T-helper 9 cell (primary cell): Measurements from ENCODE around the gene WDR48.

ENCODE experiments used
- DNase-seq: peaks from one replicate; pipeline ENCODE4 v3.0.0-alpha.2; 2020

Gene WDR48

DNA sequence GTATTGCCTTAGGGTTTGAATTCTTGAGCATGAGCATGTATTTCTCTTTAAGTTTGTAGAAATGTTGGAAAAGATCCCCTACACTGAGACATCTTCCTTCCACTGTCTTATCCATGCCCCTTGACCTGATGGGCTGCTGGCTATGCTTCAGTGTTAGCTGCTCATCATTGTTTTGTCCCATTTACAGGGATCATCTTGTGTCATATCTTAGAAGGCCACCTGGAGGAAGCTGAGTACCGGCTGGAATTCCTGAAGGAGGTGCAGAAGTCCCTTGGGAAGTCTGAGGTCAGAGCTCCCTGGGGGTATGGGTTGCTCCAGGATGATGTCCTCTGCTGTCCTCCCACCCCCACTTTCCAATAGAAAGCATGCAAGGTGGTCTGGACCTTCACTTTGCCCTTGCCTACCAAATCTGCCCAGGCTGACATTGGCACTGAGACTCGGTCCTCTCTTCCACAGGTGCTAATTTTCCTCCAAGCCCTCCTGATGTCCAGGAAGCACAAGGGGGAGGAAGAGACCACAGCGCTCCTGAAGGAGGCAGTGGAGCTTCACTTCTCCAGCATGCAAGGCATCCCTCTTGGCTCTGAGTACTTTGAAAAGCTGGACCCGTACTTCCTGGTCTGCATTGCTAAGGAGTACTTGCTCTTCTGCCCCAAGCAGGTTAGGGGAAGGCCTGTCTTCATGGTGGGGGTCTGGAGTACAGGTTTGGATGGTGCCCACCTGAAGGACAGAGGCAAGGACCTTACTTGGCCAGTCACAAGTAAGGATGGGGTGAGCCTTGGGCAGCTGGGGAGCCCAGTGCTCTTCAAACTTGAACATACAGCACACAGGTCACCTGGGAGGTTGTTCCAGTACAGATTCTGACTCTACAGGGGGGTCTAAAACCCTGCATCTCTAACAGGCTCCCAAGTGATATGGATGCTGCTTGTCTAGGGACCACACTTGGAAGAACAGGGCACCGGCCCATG lies 73.3 kb downstream of the WDR48 start:
- no peak for DNase-seq

- DNase-seq: no peak
Measured at GRCh38 chr3:39125841-39126500, 74.2 kb downstream of the WDR48 start.

- no peak for DNase-seq
Measured at GRCh38 chr3:39126532-39127071, 74.8 kb downstream of the WDR48 start.

DNA sequence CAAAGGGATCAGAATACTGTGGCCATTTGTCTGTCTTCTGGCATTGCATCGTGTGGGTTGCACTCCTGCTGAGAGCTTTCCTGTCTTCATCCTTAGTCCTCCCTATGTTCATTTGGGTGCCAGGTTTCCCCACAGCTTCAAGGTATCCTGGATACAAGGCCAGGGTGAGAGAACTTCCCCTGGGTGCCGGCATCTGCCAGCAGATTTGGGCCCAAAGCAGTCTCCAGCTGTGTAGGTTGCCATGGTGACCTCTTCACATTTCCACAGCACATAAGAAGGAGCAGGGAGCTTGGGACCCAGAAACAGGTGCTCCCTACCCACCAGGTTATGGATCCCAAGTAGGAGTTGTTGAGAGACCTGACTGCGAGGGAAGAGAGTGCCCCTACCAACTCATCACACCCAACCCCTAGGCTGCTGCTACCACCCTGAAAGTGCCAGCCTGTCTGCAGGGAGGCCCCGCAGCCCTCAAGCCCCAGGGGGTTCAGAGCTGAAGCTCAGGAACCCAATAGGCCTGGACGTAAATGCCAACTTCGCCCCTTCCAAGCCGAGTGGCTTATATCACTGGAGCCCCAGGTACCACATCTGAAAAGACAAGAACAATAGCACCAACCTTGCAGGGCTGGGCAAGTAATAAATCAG lies 75.6 kb downstream of the WDR48 start:
- DNase-seq: no peak

- no peak for DNase-seq
Measured at GRCh38 chr3:39127908-39128304, 76.1 kb downstream of the WDR48 start.

- no peak for DNase-seq
Measured at GRCh38 chr3:39128951-39129350, 77.1 kb downstream of the WDR48 start.

DNA sequence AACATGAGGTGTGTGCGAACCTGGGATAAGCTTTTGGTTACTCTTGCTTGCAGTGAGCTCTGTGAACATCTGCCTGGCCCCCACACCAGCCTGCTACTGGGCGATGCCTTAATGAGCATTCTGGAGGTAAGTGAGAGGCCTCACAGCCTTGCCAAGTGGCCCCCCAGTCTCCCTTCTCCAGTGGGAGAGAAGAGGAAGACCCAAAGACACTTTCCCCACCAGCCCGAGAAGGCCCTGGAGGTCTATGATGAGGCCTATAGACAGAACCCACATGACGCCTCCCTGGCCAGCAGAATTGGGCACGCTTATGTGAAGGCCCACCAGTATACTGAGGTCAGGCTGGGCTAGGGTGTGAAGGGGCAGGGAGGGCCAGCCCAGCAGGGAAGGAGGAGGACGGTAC lies 78.2 kb downstream of the WDR48 start:
- no peak for DNase-seq

GRCh38 chr3:39130693-39131265 lies 79.0 kb downstream of the WDR48 start:
- DNase-seq: no peak

- DNase-seq: no peak
Measured at GRCh38 chr3:39132096-39133092, 80.6 kb downstream of the WDR48 start.

GRCh38 chr3:39133093-39133490 lies 81.3 kb downstream of the WDR48 start:
- no peak for DNase-seq

GRCh38 chr3:39133822-39134221 lies 82.0 kb downstream of the WDR48 start:
- no peak for DNase-seq

DNA sequence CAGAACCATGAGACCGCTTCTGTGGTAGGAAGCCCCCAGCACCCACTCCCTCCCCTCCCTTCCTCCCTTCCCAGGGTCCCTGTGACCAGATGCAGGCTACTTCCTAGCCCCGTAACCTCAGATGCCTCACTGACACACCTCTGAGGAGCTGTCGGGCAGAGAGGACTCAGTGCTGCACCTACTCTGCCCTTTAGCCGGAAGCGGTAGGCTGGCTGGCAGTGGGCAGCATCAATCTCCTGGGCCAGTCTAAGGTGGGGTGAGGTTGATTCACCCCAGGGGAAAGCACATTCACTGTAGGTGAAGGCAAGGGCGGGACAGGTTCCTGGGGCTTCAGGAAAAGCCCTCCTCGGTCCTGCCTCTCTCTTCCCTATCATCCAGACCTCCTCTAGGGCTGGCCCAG lies 82.5 kb downstream of the WDR48 start:
- no peak for DNase-seq

DNA sequence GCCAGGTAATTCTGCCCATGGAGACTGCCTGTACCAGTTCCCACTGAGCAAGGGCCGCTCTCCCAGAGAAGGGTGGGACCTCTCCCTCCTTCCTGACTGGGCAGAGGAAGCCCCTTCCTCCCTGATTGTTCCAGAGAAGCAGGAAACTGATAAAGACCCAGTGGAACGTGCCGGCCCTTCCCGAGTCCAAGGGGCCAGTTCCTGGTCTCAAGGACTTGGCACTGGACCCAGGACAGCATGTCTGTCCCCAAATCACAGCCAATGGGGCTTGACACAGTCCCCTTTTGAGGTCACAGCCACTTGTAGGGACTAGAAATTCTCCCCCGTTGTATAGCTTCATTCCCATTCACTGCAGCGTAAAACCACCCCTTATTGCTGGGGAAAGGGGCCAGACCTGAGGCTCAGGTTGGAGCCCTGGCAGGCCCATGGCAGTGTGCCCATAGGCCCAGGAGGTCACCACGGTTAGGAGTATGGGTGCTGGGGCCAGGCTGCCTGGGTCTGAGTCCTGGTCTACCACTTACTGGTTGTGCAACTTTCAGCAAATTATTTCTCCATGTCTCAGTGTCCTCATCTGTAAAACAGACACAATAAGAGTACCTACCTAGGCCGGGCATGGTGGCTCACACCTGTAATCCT lies 83.5 kb downstream of the WDR48 start:
- no peak for DNase-seq

- no peak for DNase-seq
Measured at GRCh38 chr3:39136533-39137434, 85.0 kb downstream of the WDR48 start.

- no peak for DNase-seq
Measured at GRCh38 chr3:39137435-39137936, 85.7 kb downstream of the WDR48 start.

DNA sequence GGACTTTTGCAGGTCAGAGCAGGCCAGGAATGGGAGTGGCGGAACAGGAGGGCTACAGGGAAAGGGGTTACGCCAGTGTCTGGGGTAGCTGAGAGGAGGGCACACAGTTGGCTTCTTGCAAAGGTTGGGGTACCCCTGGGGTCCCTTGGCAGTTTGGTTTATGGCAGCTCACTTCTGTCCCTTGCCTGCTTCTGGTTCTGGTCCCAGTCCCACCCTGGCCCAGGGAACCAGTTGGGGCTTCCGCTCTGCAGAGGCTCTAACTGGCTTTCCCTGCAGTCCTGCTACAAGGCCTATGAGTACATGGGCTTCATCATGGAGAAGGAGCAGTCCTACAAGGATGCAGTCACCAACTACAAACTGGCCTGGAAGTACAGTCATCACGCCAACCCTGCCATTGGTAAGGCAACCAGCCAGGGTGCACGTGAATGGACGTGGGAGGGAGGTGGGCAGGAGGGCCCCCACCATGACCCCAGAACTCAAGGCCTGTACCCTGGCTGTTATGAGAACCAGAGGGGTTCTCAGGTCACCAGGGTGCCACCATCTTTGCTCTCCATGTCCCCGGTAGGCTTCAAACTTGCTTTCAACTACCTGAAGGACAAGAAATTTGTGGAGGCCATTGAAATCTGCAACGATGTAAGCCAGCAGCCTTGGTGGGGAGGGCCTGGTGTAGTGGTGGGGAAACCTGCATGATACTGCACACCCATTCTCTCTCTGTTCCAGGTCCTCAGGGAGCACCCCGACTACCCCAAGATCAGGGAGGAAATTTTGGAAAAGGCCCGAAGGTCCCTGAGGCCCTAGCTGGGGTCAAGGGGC lies 86.4 kb downstream of the WDR48 start:
- DNase-seq: no peak

GRCh38 chr3:39138804-39139415 lies 87.1 kb downstream of the WDR48 start:
- no peak for DNase-seq

DNA sequence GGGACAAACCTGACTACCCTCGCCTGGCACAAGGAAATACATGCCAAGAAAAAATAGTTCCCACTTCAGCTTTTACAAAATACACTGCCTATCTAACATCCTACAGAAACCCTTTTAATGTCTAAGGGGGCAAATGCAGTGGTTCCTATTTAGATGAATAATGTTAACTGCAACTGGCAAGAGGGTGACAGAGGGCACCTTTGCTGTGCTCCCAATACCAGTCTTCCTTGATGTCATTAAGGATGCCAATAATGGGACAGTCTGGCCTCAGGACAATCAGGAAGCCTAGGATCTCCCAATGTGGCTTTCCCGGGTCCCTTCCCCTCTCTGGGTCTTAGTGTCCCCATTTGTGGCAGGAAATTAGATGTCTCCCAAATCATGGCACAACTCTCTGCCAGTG lies 87.6 kb downstream of the WDR48 start:
- DNase-seq: no peak
